HG03575 (cell line): ENCODE measurements around the gene HOXD10.

Source experiments
- ATAC-seq: cut with Tn5 transposase; IDR thresholded peaks from one replicate; pipeline ENCODE4 v1.9.1; 2021; ENCODE audit not compliant: unreplicated experiment, insufficient number of reproducible peaks, low FRiP score; ENCODE audit errors: extremely low read depth

HOXD10 gene

GRCh38 chr2:176145085-176145969 lies 28.7 kb downstream of the HOXD10 start:
- no peak for ATAC-seq

- ATAC-seq: no peak
Observed at GRCh38 chr2:176146101-176146500, 29.5 kb downstream of the HOXD10 start.

GRCh38 chr2:176146645-176147044 lies 30.1 kb downstream of the HOXD10 start:
- ATAC-seq: no peak

GRCh38 chr2:176147210-176147799 lies 30.7 kb downstream of the HOXD10 start:
- no peak for ATAC-seq

GRCh38 chr2:176147800-176148496 lies 31.4 kb downstream of the HOXD10 start:
- no peak for ATAC-seq

GRCh38 chr2:176148751-176149421 lies 32.3 kb downstream of the HOXD10 start:
- no peak for ATAC-seq

- no peak for ATAC-seq
Observed at GRCh38 chr2:176149481-176149938, 32.9 kb downstream of the HOXD10 start.

- ATAC-seq: no peak
Observed at GRCh38 chr2:176149939-176150583, 33.5 kb downstream of the HOXD10 start.

GRCh38 chr2:176150584-176151441 lies 34.2 kb downstream of the HOXD10 start:
- ATAC-seq: no peak

- ATAC-seq: no peak
Observed at GRCh38 chr2:176151442-176152287, 35.1 kb downstream of the HOXD10 start, which contains the start of gene HOXD4. TSS of gene HOXD4 (plus strand) at chr2:176151550. CDS start at chr2:176151634, 84 bp downstream.

GRCh38 chr2:176152350-176153181 lies 36.0 kb downstream of the HOXD10 start:
- ATAC-seq: no peak

- no peak for ATAC-seq
Observed at GRCh38 chr2:176154576-176155252, 38.1 kb downstream of the HOXD10 start.

- no peak for ATAC-seq
Observed at GRCh38 chr2:176155356-176156044, 38.9 kb downstream of the HOXD10 start.

GRCh38 chr2:176156301-176156806 lies 39.8 kb downstream of the HOXD10 start:
- no peak for ATAC-seq
